Activated B cell treated with CpG ODN at 0.5 μM for 24 hours (primary cell): ENCODE measurements around the gene CORO2B. TPM values are rescaled to one million over a fixed set of nuclear protein-coding genes. Genes with fewer than 3 reads are reported as not detected.

Source experiments
- ATAC-seq: fragments of 200-7000 bp; cut with Tn5 transposase; one replicate; pipeline ENCODE4 v1.10.0; 2021; ENCODE audit warnings: low read depth, mild to moderate bottlenecking, moderate library complexity
- CTCF ChIA-PET: fragments of 350-600 bp; sonication (Branson Sonifier 250); formaldehyde crosslinking; loops from one replicate; lab custom pipeline; 2021; ENCODE audit warnings: antibody characterized with exemption; lab: Charles Lee
- POLR2A ChIA-PET: fragments of 350-600 bp; sonication (Branson Sonifier 250); formaldehyde crosslinking; loops from one replicate; lab custom pipeline; 2021; ENCODE audit warnings: antibody characterized with exemption; lab: Charles Lee
- DNase-seq: peaks from one replicate; pipeline ENCODE4 v3.0.0; 2022
- H3K27ac Mint-ChIP-seq: one replicate; pipeline ENCODE4 v1.8.0; 2020; ENCODE audit warnings: mixed read lengths
- H3K27me3 Mint-ChIP-seq: one replicate; pipeline ENCODE4 v1.8.0; 2021; ENCODE audit warnings: mixed read lengths
- H3K36me3 Mint-ChIP-seq: one replicate; pipeline ENCODE4 v1.8.0; 2021; ENCODE audit warnings: low read depth, mixed read lengths
- H3K4me1 Mint-ChIP-seq: one replicate; pipeline ENCODE4 v1.8.0; 2021; ENCODE audit warnings: mixed read lengths
- H3K4me3 Mint-ChIP-seq: one replicate; pipeline ENCODE4 v1.8.0; 2020; ENCODE audit warnings: mild to moderate bottlenecking, mixed read lengths
- H3K9me3 Mint-ChIP-seq: one replicate; pipeline ENCODE4 v1.8.0; 2020; ENCODE audit warnings: mixed read lengths
- CTCF ChIP-seq: fragments of 200-600 bp; IDR thresholded peaks from one replicate; pipeline ENCODE4 v1.8.0; 2022; ENCODE audit warnings: antibody characterized with exemption, mild to moderate bottlenecking
- intact Hi-C: fragments of 100-400 bp; cut with micrococcal nuclease; formaldehyde crosslinking; loops from one replicate; pipeline ENCODE4 v1.15.1; 2024
- total RNA-seq: library from RNA; stranded (reverse); gene quantifications from 2 replicates; pipeline ENCODE4 v1.2.3, GENCODE V29; 2022

Gene CORO2B
- total RNA-seq, 1 donor from 2014 or later, result 1.0 TPM

- intact Hi-C loops, result no loop called here
- no peaks in the 10 kb centered on the region for H3K9me3 Mint-ChIP-seq
- DNase-seq (no peak), ATAC-seq (no peak)
- TF ChIP-seq CTCF, result no peak
- CTCF ChIA-PET, result no interaction called here
- H3K27me3 Mint-ChIP-seq, result peaks cover 7% of the 10 kb centered on the region
- peaks cover 10% of the 10 kb centered on the region for H3K36me3 Mint-ChIP-seq
- H3K4me1 Mint-ChIP-seq, result peaks cover 2% of the 10 kb centered on the region
- no peak overlapping the region for H3K27ac Mint-ChIP-seq
- POLR2A ChIA-PET, result no interaction called here
- no peak overlapping the region for H3K4me3 Mint-ChIP-seq
These were observed 139.2 kb downstream of the CORO2B start for GRCh38 chr15:68717951-68718350.

- POLR2A ChIA-PET, result no interaction called here
- no peak for TF ChIP-seq CTCF
- Mint-ChIP-seq H3K27ac (no peak overlapping the region), H3K4me1 (no peaks in the 10 kb centered on the region), H3K9me3 (no peaks in the 10 kb centered on the region), H3K27me3 (peaks cover 7% of the 10 kb centered on the region), H3K4me3 (no peak overlapping the region), H3K36me3 (peaks cover 10% of the 10 kb centered on the region)
- ATAC-seq (no peak), DNase-seq (no peak)
- CTCF ChIA-PET, result no interaction called here
- intact Hi-C loops, result no loop called here
These were observed 139.7 kb downstream of the CORO2B start for GRCh38 chr15:68718468-68718867.

GRCh38 chr15:68719051-68719450 lies 140.3 kb downstream of the CORO2B start:
- Mint-ChIP-seq H3K4me3 (no peak overlapping the region), H3K4me1 (no peaks in the 10 kb centered on the region), H3K27me3 (peaks cover 7% of the 10 kb centered on the region), H3K36me3 (peaks cover 7% of the 10 kb centered on the region), H3K27ac (no peak overlapping the region), H3K9me3 (no peaks in the 10 kb centered on the region)
- no peak for TF ChIP-seq CTCF
- CTCF ChIA-PET, result no interaction called here
- POLR2A ChIA-PET, result no interaction called here
- ATAC-seq, result no peak
- no peak for DNase-seq
- intact Hi-C loops, result no loop called here

GRCh38 chr15:68719672-68720071 lies 140.9 kb downstream of the CORO2B start:
- no peak overlapping the region for H3K4me3 Mint-ChIP-seq
- no peak overlapping the region for H3K27ac Mint-ChIP-seq
- H3K36me3 Mint-ChIP-seq, result peaks cover 4% of the 10 kb centered on the region
- intact Hi-C loops, result no loop called here
- ATAC-seq (no peak), DNase-seq (no peak)
- H3K9me3 Mint-ChIP-seq, result no peaks in the 10 kb centered on the region
- ChIA-PET CTCF (no interaction called here), POLR2A (no interaction called here)
- no peaks in the 10 kb centered on the region for H3K4me1 Mint-ChIP-seq
- no peak for TF ChIP-seq CTCF
- H3K27me3 Mint-ChIP-seq, result peaks cover 7% of the 10 kb centered on the region

GRCh38 chr15:68721886-68722285 lies 143.1 kb downstream of the CORO2B start:
- TF ChIP-seq CTCF, result no peak
- no peak overlapping the region for H3K4me3 Mint-ChIP-seq
- H3K36me3 Mint-ChIP-seq, result no peaks in the 10 kb centered on the region
- ChIA-PET CTCF (no interaction called here), POLR2A (interaction anchor here (0.6 kb wide), 1 partner anchor 26 kb away, joined by 5 read pairs; no protein-coding TSS in a partner anchor)
- peaks cover 2% of the 10 kb centered on the region for H3K27me3 Mint-ChIP-seq
- H3K4me1 Mint-ChIP-seq, result no peaks in the 10 kb centered on the region
- H3K9me3 Mint-ChIP-seq, result no peaks in the 10 kb centered on the region
- intact Hi-C loops, result no loop called here
- DNase-seq, result no peak
- no peak for ATAC-seq
- H3K27ac Mint-ChIP-seq, result no peak overlapping the region
